Hematopoietic multipotent progenitor cell (in vitro differentiated cells): Measurements from ENCODE around the gene HP. TPM values are rescaled to one million over a fixed set of nuclear protein-coding genes. Genes with fewer than 3 reads are reported as not detected.
"Not testable (repeated sequence)": the region's sequence is repeated elsewhere in the genome, so short reads cannot be mapped to it uniquely, and the experiment has no call there.

Experiments used
- DNase-seq, 3 donors: peaks; one replicate each; pipeline ENCODE4 v3.0.0-alpha.2; 2011 to 2015; ENCODE audit warnings: low read depth in 2 of 3, low spot score in 2 of 3
- total RNA-seq: library from RNA; depleted of rRNA; stranded (reverse); fragments of >200 nt; gene quantifications from one replicate; pipeline ENCODE4 v1.2.3, GENCODE V29; 2012

Gene HP
- total RNA-seq: 0.81 TPM

- DNase-seq: not testable (repeated sequence)
Measured at GRCh38 chr16:72054254-72054847, at the start of gene HP. TSS of gene HP (plus strand) at chr16:72054505. CDS start at chr16:72054653, 148 bp downstream.

- not testable (repeated sequence) for DNase-seq
Measured at GRCh38 chr16:72008065-72008423, 46.3 kb upstream of the HP start.

GRCh38 chr16:72008424-72009216 is 45.7 kb upstream of the HP start, which contains the start of gene DHODH:
TSS of gene DHODH (plus strand) at chr16:72008744. CDS start at chr16:72008765, 21 bp downstream.
- DNase-seq: peak; percentile 85 to 99 (median 97)

- DNase-seq: no peak
Measured at GRCh38 chr16:72009779-72010178, 44.5 kb upstream of the HP start.

GRCh38 chr16:72012607-72013006 is 41.7 kb upstream of the HP start:
- DNase-seq: no peak

- no peak for DNase-seq
Measured at GRCh38 chr16:72013389-72013788, 40.9 kb upstream of the HP start.

- peak in 1 of 3 donors; percentile 4 for DNase-seq
Measured at GRCh38 chr16:72013888-72014581, 40.3 kb upstream of the HP start.

- no peak for DNase-seq
Measured at GRCh38 chr16:72014675-72015074, 39.6 kb upstream of the HP start.

- no peak for DNase-seq
Measured at GRCh38 chr16:72015124-72015523, 39.2 kb upstream of the HP start.

- no peak for DNase-seq
Measured at GRCh38 chr16:72018470-72018869, 35.8 kb upstream of the HP start.

GRCh38 chr16:72021043-72021442 is 33.3 kb upstream of the HP start:
- no peak for DNase-seq

GRCh38 chr16:72022127-72022526 is 32.2 kb upstream of the HP start:
- no peak for DNase-seq

GRCh38 chr16:72023962-72024361 is 30.3 kb upstream of the HP start:
- DNase-seq: no peak

GRCh38 chr16:72024862-72025382 is 29.4 kb upstream of the HP start:
- no peak for DNase-seq

- DNase-seq: no peak
Measured at GRCh38 chr16:72025404-72026114, 28.7 kb upstream of the HP start.

GRCh38 chr16:72027669-72028378 is 26.5 kb upstream of the HP start:
- DNase-seq: no peak

- no peak for DNase-seq
Measured at GRCh38 chr16:72029567-72030271, 24.6 kb upstream of the HP start.

- DNase-seq: no peak
Measured at GRCh38 chr16:72033437-72033836, 20.9 kb upstream of the HP start.

GRCh38 chr16:72036098-72036497 is 18.2 kb upstream of the HP start:
- DNase-seq: no peak
